CD4-positive, alpha-beta T cell (primary cell): ENCODE data around the gene CPE. TPM values are rescaled to one million over a fixed set of nuclear protein-coding genes. Genes with fewer than 3 reads are reported as not detected.

Experiments
- ATAC-seq: fragments of 200-7000 bp; cut with Tn5 transposase; one replicate; pipeline ENCODE4 v1.10.0; 2022; ENCODE audit warnings: mild to moderate bottlenecking; ENCODE audit not compliant: poor library complexity
- CTCF ChIA-PET: fragments of 350-600 bp; sonication (Branson Sonifier 250); formaldehyde crosslinking; loops from one replicate; lab custom pipeline; 2021; ENCODE audit warnings: antibody characterized with exemption, inconsistent platforms; lab: Charles Lee
- POLR2A ChIA-PET: fragments of 350-600 bp; sonication (Branson Sonifier 250); formaldehyde crosslinking; loops from one replicate; lab custom pipeline; 2021; ENCODE audit warnings: antibody characterized with exemption, inconsistent platforms; lab: Charles Lee
- DNase-seq, 14 experiments: peaks; one replicate each; pipeline ENCODE4 v3.0.0-alpha.2; 2013 to 2020; ENCODE audit warnings: mixed read lengths in 2 of 14
- H3K27ac ChIP-seq, 2 donors: one replicate each; pipeline versions ENCODE4 v1.5.1 to v1.7.0; 2013; ENCODE audit warnings: low read length in 2 of 2, low read depth in 1 of 2, mild to moderate bottlenecking in 1 of 2
- H3K27me3 ChIP-seq, 2 experiments: 1 replicate in 1 of 2; 2 replicates in 1 of 2; pipeline versions ENCODE4 v1.6.1 to v1.7.0; 2013; ENCODE audit warnings: low read length in 2 of 2, control low read depth in 1 of 2, mild to moderate bottlenecking in 1 of 2, moderate library complexity in 1 of 2; ENCODE audit not compliant: insufficient read depth in 2 of 2, control insufficient read depth in 1 of 2
- H3K36me3 ChIP-seq: one replicate; pipeline ENCODE4 v1.6.1; 2013; ENCODE audit warnings: low read length, control low read depth; ENCODE audit not compliant: insufficient read depth
- H3K4me1 ChIP-seq: one replicate; pipeline ENCODE4 v1.6.1; 2013; ENCODE audit warnings: low read length, control low read depth; ENCODE audit not compliant: insufficient read depth
- H3K4me3 ChIP-seq: one replicate; pipeline ENCODE4 v1.5.1; 2013; ENCODE audit warnings: mild to moderate bottlenecking, low read length, moderate library complexity
- H3K9me3 ChIP-seq, 2 experiments: 1 replicate in 1 of 2; 2 replicates in 1 of 2; pipeline versions ENCODE4 v1.6.1 to v1.7.0; 2013; ENCODE audit warnings: low read length in 2 of 2, mild to moderate bottlenecking in 2 of 2, control low read depth in 1 of 2, moderate library complexity in 1 of 2; ENCODE audit not compliant: control insufficient read depth in 1 of 2, insufficient read depth in 1 of 2
- H3K27ac Mint-ChIP-seq: one replicate; pipeline ENCODE4 v1.8.0; 2020; ENCODE audit warnings: mixed read lengths
- H3K27me3 Mint-ChIP-seq: one replicate; pipeline ENCODE4 v1.8.0; 2021; ENCODE audit warnings: mixed read lengths
- H3K36me3 Mint-ChIP-seq: one replicate; pipeline ENCODE4 v1.8.0; 2021; ENCODE audit warnings: low read depth, mixed read lengths
- H3K4me1 Mint-ChIP-seq: one replicate; pipeline ENCODE4 v1.8.0; 2021; ENCODE audit warnings: low read depth, mixed read lengths
- H3K4me3 Mint-ChIP-seq: one replicate; pipeline ENCODE4 v1.8.0; 2020; ENCODE audit warnings: mild to moderate bottlenecking, mixed read lengths
- H3K9me3 Mint-ChIP-seq: one replicate; pipeline ENCODE4 v1.8.0; 2020; ENCODE audit warnings: mixed read lengths
- CTCF ChIP-seq: fragments of 200-600 bp; IDR thresholded peaks from one replicate; pipeline ENCODE4 v1.8.0; 2022; ENCODE audit warnings: antibody characterized with exemption, mild to moderate bottlenecking
- intact Hi-C, 2 experiments: fragments of 100-400 bp; cut with DNase I in 1 of 2; cut with micrococcal nuclease in 1 of 2; formaldehyde crosslinking; loops; one replicate each; pipeline versions ENCODE4 v1.15.1 to v1.9.0; 2023 to 2025; cut with DNase I, micrococcal nuclease
- total RNA-seq, 174 experiments: library from RNA in 2 of 174; stranded (reverse) in 2 of 174; gene quantifications; one replicate each; pipeline ENCODE4 v1.2.3 and lab custom pipeline; 2021 to 2026

Gene CPE
- total RNA-seq, 2 experiments from 2014 or later = not detected

- H3K36me3 Mint-ChIP-seq = no peaks in the 10 kb centered on the region
- no peaks in the 10 kb centered on the region for H3K9me3 ChIP-seq
- ATAC-seq = no peak
- H3K27ac Mint-ChIP-seq = no peak overlapping the region
- ChIA-PET CTCF (no interaction called here), POLR2A (no interaction called here)
- intact Hi-C loops = no loop called here
- no peaks in the 10 kb centered on the region for H3K36me3 ChIP-seq
- H3K4me1 ChIP-seq = no peaks in the 10 kb centered on the region
- no peaks in the 10 kb centered on the region for H3K27me3 ChIP-seq
- no peak for TF ChIP-seq CTCF
- peaks cover 11% of the 10 kb centered on the region for H3K27me3 Mint-ChIP-seq
- DNase-seq = no peak
- H3K4me1 Mint-ChIP-seq = no peaks in the 10 kb centered on the region
- no peak overlapping the region for H3K4me3 ChIP-seq
- H3K9me3 Mint-ChIP-seq = no peaks in the 10 kb centered on the region
- no peak overlapping the region for H3K4me3 Mint-ChIP-seq
- H3K27ac ChIP-seq = no peak overlapping the region
Observed at GRCh38 chr4:165518024-165518616, 139.3 kb downstream of the CPE start.

- no peaks in the 10 kb centered on the region for H3K9me3 ChIP-seq
- Mint-ChIP-seq H3K9me3 (no peaks in the 10 kb centered on the region), H3K27me3 (peaks cover 6% of the 10 kb centered on the region), H3K4me3 (no peak overlapping the region), H3K27ac (no peak overlapping the region), H3K36me3 (no peaks in the 10 kb centered on the region), H3K4me1 (no peaks in the 10 kb centered on the region)
- ChIA-PET POLR2A (no interaction called here), CTCF (no interaction called here)
- no peaks in the 10 kb centered on the region for H3K4me1 ChIP-seq
- no peak for ATAC-seq
- no peak overlapping the region for H3K4me3 ChIP-seq
- no peak for DNase-seq
- intact Hi-C loops = no loop called here
- TF ChIP-seq CTCF = no peak
- H3K36me3 ChIP-seq = no peaks in the 10 kb centered on the region
- H3K27me3 ChIP-seq = no peaks in the 10 kb centered on the region
- no peak overlapping the region for H3K27ac ChIP-seq
Observed at GRCh38 chr4:165518686-165519085, 139.9 kb downstream of the CPE start.

- Histone ChIP-seq H3K27ac (no peak overlapping the region), H3K36me3 (no peaks in the 10 kb centered on the region), H3K27me3 (no peaks in the 10 kb centered on the region), H3K9me3 (no peaks in the 10 kb centered on the region), H3K4me1 (no peaks in the 10 kb centered on the region), H3K4me3 (no peak overlapping the region)
- Mint-ChIP-seq H3K27me3 (peaks cover 6% of the 10 kb centered on the region), H3K4me3 (no peak overlapping the region), H3K27ac (no peak overlapping the region), H3K4me1 (no peaks in the 10 kb centered on the region), H3K36me3 (no peaks in the 10 kb centered on the region), H3K9me3 (no peaks in the 10 kb centered on the region)
- DNase-seq (no peak), ATAC-seq (no peak)
- intact Hi-C loops = no loop called here
- POLR2A ChIA-PET = no interaction called here
- CTCF ChIA-PET = no interaction called here
- TF ChIP-seq CTCF = no peak
Observed at GRCh38 chr4:165519591-165519990, 140.8 kb downstream of the CPE start.
